Right lobe of liver (tissue), 6 donors: Measurements from ENCODE around the gene TGFBR3. TPM values are rescaled to one million over a fixed set of nuclear protein-coding genes. Genes with fewer than 3 reads are reported as not detected.

Experiments used
- ATAC-seq, 4 donors: fragments of 200-7000 bp; cut with Tn5 transposase; one replicate each; pipeline ENCODE4 v1.9.1; 2020; ENCODE audit warnings: mild to moderate bottlenecking in 4 of 4, moderate library complexity in 4 of 4
- DNase-seq, 3 donors: peaks; one replicate each; pipeline ENCODE4 v3.0.0-alpha.2; 2020
- H3K27ac ChIP-seq, 3 donors: fragments of 200-600 bp; one replicate each; pipeline ENCODE4 v1.8.0; 2022
- H3K27me3 ChIP-seq, 2 donors: fragments of 200-600 bp; one replicate each; pipeline ENCODE4 v1.8.0; 2022
- H3K36me3 ChIP-seq, 4 donors: fragments of 200-600 bp; sonication (generic) in 1 of 4; one replicate each; pipeline versions ENCODE4 v1.5.1 to v1.8.0; 2017 to 2022; ENCODE audit warnings: control low read depth in 1 of 4
- H3K4me1 ChIP-seq, 4 donors: fragments of 200-600 bp; sonication (generic) in 1 of 4; one replicate each; pipeline versions ENCODE4 v1.5.1 to v1.8.0; 2017 to 2022; ENCODE audit warnings: control low read depth in 1 of 4
- H3K4me3 ChIP-seq, 3 donors: fragments of 200-600 bp; one replicate each; pipeline ENCODE4 v1.8.0; 2022
- H3K9me3 ChIP-seq, 4 donors: fragments of 200-600 bp; sonication (generic) in 1 of 4; one replicate each; pipeline versions ENCODE4 v1.5.1 to v1.8.0; 2017 to 2022; ENCODE audit warnings: control low read depth in 1 of 4
- CTCF ChIP-seq, 4 donors: fragments of 200-600 bp in 3 of 4; fragments of 450-650 bp in 1 of 4; IDR thresholded peaks; one replicate each; pipeline versions ENCODE4 v1.5.1 to v1.8.0; 2016 to 2022; ENCODE audit warnings: antibody characterized with exemption in 4 of 4, mild to moderate bottlenecking in 2 of 4
- POLR2A ChIP-seq: fragments of 450-650 bp; IDR thresholded peaks from one replicate; pipeline ENCODE4 v1.6.1; 2017; ENCODE audit warnings: antibody characterized with exemption, mild to moderate bottlenecking
- WGBS: methylation state at CpG from one replicate; pipeline ENCODE4 v1.1.6; 2018; ENCODE audit warnings: low coverage, low lambda C conversion rate; ENCODE audit not compliant: insufficient coverage; ENCODE audit errors: missing lambda C conversion rate; 5-methylcytosine and 5-hydroxymethylcytosine counted together
- intact Hi-C, 2 donors: fragments of 100-400 bp; cut with DNase I; formaldehyde crosslinking; loops; one replicate each; pipeline versions ENCODE4 v1.11.2 to v1.14.1; 2022
- total RNA-seq, 6 experiments: library from RNA; depleted of rRNA in 2 of 6; stranded (reverse); fragments of >200 nt in 2 of 6; fragmentation: NEBNext Ultra II Directional in 3 of 6; extraction: Animal tissue kit (Norgen Biotek cat#: 25700) in 3 of 6; gene quantifications; one replicate each; pipeline versions ENCODE4 v1.1.0 to v1.2.4, GENCODE V29; 2016 to 2023
- donor health status: DM: no; HTN: yes; CAD: no.
- donor health status: DM: no; HTN: no; CAD: no.
- donor health status: DM: no; HTN: no; CAD: no.
- donor health status: DM: no; HTN: yes; CAD: no.
- donor health status: DM: no; HTN: yes; CAD: no.

TGFBR3 gene
- total RNA-seq, 6 experiments from 2014 or later, result 9.0 to 32.3 (median 18.1) TPM

DNA sequence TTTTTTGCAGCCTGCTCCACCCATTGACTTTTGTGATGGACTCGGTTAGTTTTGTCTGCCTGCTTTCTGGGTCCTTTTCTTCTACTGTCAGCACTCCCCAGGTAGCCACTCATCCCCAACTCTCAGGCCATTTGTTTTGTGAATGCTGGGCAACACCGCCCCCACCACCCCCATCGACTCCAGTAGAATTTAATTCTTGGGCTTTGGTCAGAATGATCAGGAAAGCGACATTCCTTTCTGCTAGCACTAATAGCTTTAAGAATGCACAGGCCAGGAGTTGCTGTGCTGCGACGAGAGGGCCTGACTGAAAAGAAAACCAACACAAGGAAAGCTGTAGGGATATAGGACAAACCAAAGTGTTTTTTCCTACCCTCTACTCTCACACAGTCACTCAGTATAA lies 240.9 kb downstream of the TGFBR3 start:
- no peaks in the 10 kb centered on the region for H3K4me1 ChIP-seq
- ATAC-seq, result no peak

DNA sequence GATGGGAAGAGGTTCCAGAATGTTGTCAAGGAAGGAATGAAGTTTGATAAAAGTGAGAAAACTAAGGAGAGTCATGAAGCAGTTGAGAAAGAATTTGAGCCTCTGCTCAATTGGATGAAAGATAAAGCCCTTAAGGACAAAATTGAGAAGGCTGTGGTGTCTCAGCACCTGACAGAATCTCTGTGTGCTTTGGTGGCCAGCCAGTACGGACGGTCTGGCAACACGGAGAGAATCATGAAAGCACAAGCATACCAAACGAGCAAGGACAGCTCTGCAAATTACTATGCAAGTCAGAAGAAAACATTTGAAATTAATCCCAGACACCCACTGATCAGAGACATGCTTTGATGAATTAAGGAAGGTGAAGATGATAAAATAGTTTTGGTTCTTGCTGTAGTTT lies 242.5 kb downstream of the TGFBR3 start:
- TF ChIP-seq POLR2A (no peak), CTCF (IDR thresholded peaks at IDR 0.05) (no peak)
- Histone ChIP-seq H3K4me1 (no peaks in the 10 kb centered on the region), H3K27ac (no peak overlapping the region), H3K27me3 (no peaks in the 10 kb centered on the region), H3K9me3 (no peaks in the 10 kb centered on the region), H3K36me3 (no peaks in the 10 kb centered on the region), H3K4me3 (no peak overlapping the region)
- ATAC-seq (no peak), DNase-seq (no peak)
- 73% methylated on average over 4 of the region's 4 CpGs for WGBS
- intact Hi-C loops, result no loop called here

More for the DNA sequence above, 240.9 kb downstream of the TGFBR3 start:
- TF ChIP-seq POLR2A (no peak), CTCF (IDR thresholded peaks at IDR 0.05) (no peak)
- H3K9me3 ChIP-seq, result no peaks in the 10 kb centered on the region
- intact Hi-C loops, result no loop called here
- WGBS, result 55% methylated on average over 5 of the region's 6 CpGs
- no peak overlapping the region for H3K4me3 ChIP-seq
- H3K27me3 ChIP-seq, result no peaks in the 10 kb centered on the region
- no peak for DNase-seq
- H3K27ac ChIP-seq, result no peak overlapping the region
- H3K36me3 ChIP-seq, result no peaks in the 10 kb centered on the region

GRCh38 chr1:91640877-91641526 lies 244.9 kb downstream of the TGFBR3 start:
- WGBS, result 34% methylated on average over 4 of the region's 4 CpGs
- ATAC-seq (no peak), DNase-seq (no peak)
- no peak overlapping the region for H3K4me3 ChIP-seq
- H3K27me3 ChIP-seq, result no peaks in the 10 kb centered on the region
- H3K4me1 ChIP-seq, result no peaks in the 10 kb centered on the region
- intact Hi-C loops, result no loop called here
- H3K9me3 ChIP-seq, result no peaks in the 10 kb centered on the region
- TF ChIP-seq POLR2A (no peak), CTCF (IDR thresholded peaks at IDR 0.05) (no peak)
- no peaks in the 10 kb centered on the region for H3K36me3 ChIP-seq
- H3K27ac ChIP-seq, result no peak overlapping the region

DNA sequence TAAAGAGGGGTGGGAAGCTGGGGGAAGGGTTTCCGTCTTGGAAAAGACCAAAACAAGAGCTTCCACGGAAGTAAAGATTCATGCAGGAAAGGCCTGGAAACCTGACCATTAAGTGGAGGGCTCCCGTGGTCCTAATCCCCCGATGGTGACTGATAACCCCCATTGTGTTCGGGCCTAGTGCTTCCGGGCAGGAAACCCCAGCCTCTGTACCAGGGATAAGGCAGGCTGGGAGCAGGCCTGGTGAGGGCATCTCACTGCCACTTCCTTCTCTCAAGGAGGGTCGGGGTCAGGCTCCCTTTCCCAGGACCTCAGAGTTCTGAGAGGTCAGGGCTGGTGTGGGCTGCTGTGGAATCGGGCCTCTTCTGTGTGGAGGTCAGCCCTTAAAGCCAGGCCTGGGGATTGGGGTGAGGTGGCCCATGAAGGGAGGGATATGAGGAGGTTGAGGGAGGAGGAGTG lies 248.4 kb downstream of the TGFBR3 start:
- Histone ChIP-seq H3K36me3 (no peaks in the 10 kb centered on the region), H3K4me1 (no peaks in the 10 kb centered on the region), H3K27me3 (no peaks in the 10 kb centered on the region), H3K27ac (no peak overlapping the region), H3K9me3 (no peaks in the 10 kb centered on the region), H3K4me3 (no peak overlapping the region)
- ATAC-seq (peak; percentile 79 to 85 (median 80)), DNase-seq (peak in 2 of 3 donors; percentile 27 to 59)
- no peak for TF ChIP-seq POLR2A
- no peak for TF ChIP-seq CTCF (IDR thresholded peaks at IDR 0.05)
- WGBS, result 56% methylated on average over 4 of the region's 8 CpGs
- intact Hi-C loops, result no loop called here
